T47D (cell line): ENCODE data around the gene NRP2.

Experiments
- DNase-seq, 2 experiments: peaks; one replicate each; pipeline versions ENCODE4 v3.0.0 to v3.0.0-alpha.2; 2011 to 2012; ENCODE audit warnings: low read depth in 1 of 2, low spot score in 1 of 2
- JUND ChIP-seq: IDR thresholded peaks from 2 replicates; pipeline ENCODE4 v1.6.1; 2012; ENCODE audit warnings: low read depth
- in situ Hi-C: cut with HindIII; loops from 2 replicates; pipeline ENCODE4 v1.10.0; 2016; ENCODE audit warnings: low sequenced_read_pairs, low pct_unique_long_range_greater_than_20kb

NRP2 gene

GRCh38 chr2:205650931-205651330 is 31.4 kb upstream of the NRP2 start:
- DNase-seq: no peak
- TF ChIP-seq JUND: no peak
- in situ Hi-C loops: no loop called here

- in situ Hi-C loops: no loop called here
- TF ChIP-seq JUND: no peak
- DNase-seq: no peak
Observed at GRCh38 chr2:205651719-205652118, 30.6 kb upstream of the NRP2 start.

- TF ChIP-seq JUND: no peak
- no peak for DNase-seq
- in situ Hi-C loops: no loop called here
Observed at GRCh38 chr2:205654878-205655605, 27.3 kb upstream of the NRP2 start.

GRCh38 chr2:205655779-205656456 is 26.4 kb upstream of the NRP2 start:
- no peak for TF ChIP-seq JUND
- DNase-seq: no peak
- in situ Hi-C loops: no loop called here

- in situ Hi-C loops: no loop called here
- TF ChIP-seq JUND: no peak
- DNase-seq: no peak
Observed at GRCh38 chr2:205656461-205656860, 25.8 kb upstream of the NRP2 start.

- no peak for TF ChIP-seq JUND
- in situ Hi-C loops: no loop called here
- DNase-seq: no peak
Observed at GRCh38 chr2:205656941-205657340, 25.4 kb upstream of the NRP2 start.

- TF ChIP-seq JUND: no peak
- in situ Hi-C loops: no loop called here
- no peak for DNase-seq
Observed at GRCh38 chr2:205657579-205657978, 24.7 kb upstream of the NRP2 start.

GRCh38 chr2:205658068-205658467 is 24.2 kb upstream of the NRP2 start:
- in situ Hi-C loops: no loop called here
- no peak for DNase-seq
- TF ChIP-seq JUND: no peak

- TF ChIP-seq JUND: no peak
- no peak for DNase-seq
- in situ Hi-C loops: no loop called here
Observed at GRCh38 chr2:205658572-205658971, 23.7 kb upstream of the NRP2 start.

GRCh38 chr2:205659922-205660321 is 22.4 kb upstream of the NRP2 start:
- in situ Hi-C loops: no loop called here
- TF ChIP-seq JUND: no peak
- DNase-seq: no peak

GRCh38 chr2:205660521-205661124 is 21.7 kb upstream of the NRP2 start:
- in situ Hi-C loops: no loop called here
- no peak for DNase-seq
- no peak for TF ChIP-seq JUND

GRCh38 chr2:205661281-205661680 is 21.0 kb upstream of the NRP2 start:
- in situ Hi-C loops: no loop called here
- no peak for DNase-seq
- TF ChIP-seq JUND: no peak
